GM23248 (cell line): Measurements from ENCODE around the gene PABPC1L2B. TPM values are rescaled to one million over a fixed set of nuclear protein-coding genes. Genes with fewer than 3 reads are reported as not detected.
"Not testable (repeated sequence)": the region's sequence is repeated elsewhere in the genome, so short reads cannot be mapped to it uniquely, and the experiment has no call there.

ENCODE experiments used
- DNase-seq: peaks from one replicate; pipeline ENCODE4 v3.0.0-alpha.2; 2015
- H2AFZ ChIP-seq: fragments of 200-600 bp; sonication (generic); 2 replicates; pipeline ENCODE4 v1.6.1; 2016; ENCODE audit warnings: antibody characterized with exemption
- H3F3A ChIP-seq: fragments of 200-600 bp; sonication (generic); 2 replicates; pipeline ENCODE4 v1.6.1; 2016; ENCODE audit warnings: mild to moderate bottlenecking, antibody characterized with exemption, mixed run types; ENCODE audit not compliant: insufficient read depth
- H3K27ac ChIP-seq: fragments of 200-600 bp; sonication (generic); 2 replicates; pipeline ENCODE4 v1.5.1; 2016; ENCODE audit warnings: mild to moderate bottlenecking
- H3K27me3 ChIP-seq: fragments of 200-600 bp; sonication (generic); replicated peaks from 2 replicates; pipeline ENCODE4 v1.6.1; 2016; ENCODE audit warnings: mild to moderate bottlenecking; ENCODE audit not compliant: insufficient read depth
- H3K36me3 ChIP-seq: fragments of 200-600 bp; sonication (generic); 2 replicates; pipeline ENCODE4 v1.6.1; 2016; ENCODE audit warnings: low read depth, mild to moderate bottlenecking
- H3K4me1 ChIP-seq: fragments of 200-600 bp; sonication (generic); 2 replicates; pipeline ENCODE4 v1.6.1; 2016; ENCODE audit warnings: mild to moderate bottlenecking; ENCODE audit not compliant: insufficient read depth
- H3K4me2 ChIP-seq: fragments of 200-600 bp; sonication (generic); one replicate; pipeline ENCODE4 v1.6.1; 2016; ENCODE audit warnings: mild to moderate bottlenecking; ENCODE audit not compliant: unreplicated experiment
- H3K4me3 ChIP-seq: fragments of 200-600 bp; sonication (generic); 2 replicates; pipeline ENCODE4 v1.5.1; 2016; ENCODE audit warnings: mild to moderate bottlenecking
- H3K79me2 ChIP-seq: fragments of 200-600 bp; sonication (generic); 2 replicates; pipeline ENCODE4 v1.6.1; 2016; ENCODE audit warnings: mild to moderate bottlenecking; ENCODE audit not compliant: insufficient read depth
- H3K9ac ChIP-seq: fragments of 200-600 bp; sonication (generic); 2 replicates; pipeline ENCODE4 v1.6.1; 2016; ENCODE audit warnings: mild to moderate bottlenecking
- H3K9me2 ChIP-seq: fragments of 200-600 bp; sonication (generic); 2 replicates; pipeline ENCODE4 v1.6.1; 2016; ENCODE audit warnings: mixed run types, mild to moderate bottlenecking, moderate library complexity; ENCODE audit not compliant: insufficient read depth
- H3K9me3 ChIP-seq: fragments of 200-600 bp; sonication (generic); one replicate; pipeline ENCODE4 v1.6.1; 2017; ENCODE audit warnings: low read depth
- H4K20me1 ChIP-seq: fragments of 200-600 bp; sonication (generic); 2 replicates; pipeline ENCODE4 v1.6.0; 2016; ENCODE audit not compliant: insufficient read depth
- WGBS, 2 experiments: methylation state at CpG; one replicate each; pipeline ENCODE4 v1.1.6; 2015 to 2017; ENCODE audit warnings: low lambda C conversion rate in 2 of 2, low coverage in 1 of 2; ENCODE audit errors: missing lambda C conversion rate in 2 of 2; 5-methylcytosine and 5-hydroxymethylcytosine counted together
- in situ Hi-C: fragments of 300-500 bp; cut with MboI; formaldehyde crosslinking; loops from 2 replicates; pipeline ENCODE4 v1.15.0; 2020
- polyA plus RNA-seq: library from polyadenylated mRNA; unstranded; fragments of >200 nt; fragmentation: Nextera tagmentation; extraction: Ambion mirVana; gene quantifications from 2 replicates; pipeline ENCODE4 v1.2.1, GENCODE V29; 2016
- total RNA-seq: library from RNA; depleted of rRNA; stranded (reverse); fragments of >200 nt; shearing (Covaris generic); gene quantifications from 2 replicates; pipeline ENCODE4 v1.2.3, GENCODE V29; 2014; rRNA removed

The PABPC1L2B gene
- total RNA-seq = not detected in 2 replicates
- not detected in 2 replicates for polyA plus RNA-seq

- H4K20me1 ChIP-seq, H3K9me3 ChIP-seq, H2AFZ ChIP-seq, in situ Hi-C loops, H3K4me2 ChIP-seq, H3K4me3 ChIP-seq, H3K36me3 ChIP-seq, H3K9me2 ChIP-seq, H3K27ac ChIP-seq, H3K4me1 ChIP-seq, H3F3A ChIP-seq, H3K9ac ChIP-seq, H3K27me3 ChIP-seq, DNase-seq, H3K79me2 ChIP-seq: not testable (repeated sequence)
- WGBS, 2 experiments = no CpG with 5 or more reads among the region's 44 CpGs
Observed at GRCh38 chrX:73002733-73003132, at the start of gene PABPC1L2B. TSS of gene PABPC1L2B (plus strand) at chrX:73002939. CDS start at chrX:73003643, 704 bp downstream.

GRCh38 chrX:72959971-72960370 is 42.8 kb upstream of the PABPC1L2B start:
- H3F3A ChIP-seq, H3K27ac ChIP-seq, H3K79me2 ChIP-seq, H3K9me2 ChIP-seq, H3K9ac ChIP-seq, H3K4me2 ChIP-seq, H3K4me3 ChIP-seq, H3K9me3 ChIP-seq, DNase-seq, H2AFZ ChIP-seq, H3K36me3 ChIP-seq, H3K27me3 ChIP-seq, in situ Hi-C loops, H3K4me1 ChIP-seq, H4K20me1 ChIP-seq: not testable (repeated sequence)
- WGBS, 2 experiments = no CpG with 5 or more reads among the region's 9 CpGs

DNA sequence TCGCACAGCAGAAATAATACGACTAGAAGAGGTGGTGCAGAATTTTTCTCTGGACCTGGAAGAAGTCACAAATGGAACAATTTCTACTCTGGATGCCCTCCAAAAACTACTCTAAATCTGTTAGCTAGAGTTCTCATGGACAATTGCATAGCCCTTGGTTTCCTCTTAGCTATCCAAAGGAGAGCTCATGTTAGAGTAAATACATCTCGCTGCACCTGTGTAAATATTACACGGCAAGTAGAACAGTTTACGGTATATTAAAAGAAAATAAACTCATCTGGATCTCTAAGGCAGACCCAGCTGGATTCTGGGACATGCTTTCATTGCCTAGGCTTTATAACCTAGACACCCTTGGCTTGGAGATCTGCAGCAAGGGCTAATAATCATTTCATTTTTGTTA is 30.9 kb upstream of the PABPC1L2B start:
- H3K9me2 ChIP-seq, H3K4me2 ChIP-seq, H3K4me1 ChIP-seq, H3K27me3 ChIP-seq, H4K20me1 ChIP-seq, in situ Hi-C loops, H3K9me3 ChIP-seq, H3K4me3 ChIP-seq, H3K9ac ChIP-seq, H3K36me3 ChIP-seq, H3F3A ChIP-seq, H3K27ac ChIP-seq, DNase-seq, H2AFZ ChIP-seq, H3K79me2 ChIP-seq: not testable (repeated sequence)
- no CpG with 5 or more reads among the region's 5 CpGs for WGBS, 2 experiments

DNA sequence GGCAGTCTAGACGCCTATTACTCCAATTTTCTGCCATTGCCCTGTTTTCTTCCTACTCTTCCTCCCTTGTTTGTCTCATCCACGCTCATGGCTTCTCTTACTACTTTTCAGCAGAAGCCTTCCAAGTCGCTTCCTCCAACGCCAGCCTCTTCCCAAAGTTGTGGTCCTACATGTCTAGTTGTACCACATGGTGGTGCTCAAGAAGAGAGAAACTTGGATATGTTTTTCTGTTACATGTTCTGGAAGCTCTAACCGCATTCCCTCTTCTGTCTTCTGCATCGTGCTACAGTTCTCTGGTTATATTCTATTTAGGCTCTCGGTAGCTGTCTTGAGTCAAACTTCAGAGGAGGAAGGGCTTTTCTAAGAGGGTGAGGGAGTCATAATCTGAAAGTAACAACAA is 27.9 kb upstream of the PABPC1L2B start:
- H3K27ac ChIP-seq, H3K27me3 ChIP-seq, H3K4me3 ChIP-seq, H3K4me2 ChIP-seq, H3K4me1 ChIP-seq, DNase-seq, H3K9me3 ChIP-seq, in situ Hi-C loops, H3K9me2 ChIP-seq, H3K79me2 ChIP-seq, H3K9ac ChIP-seq, H2AFZ ChIP-seq, H3F3A ChIP-seq, H4K20me1 ChIP-seq, H3K36me3 ChIP-seq: not testable (repeated sequence)
- no CpG with 5 or more reads among the region's 7 CpGs for WGBS, 2 experiments

GRCh38 chrX:72980894-72981469 is 21.8 kb upstream of the PABPC1L2B start:
- in situ Hi-C loops, H3K9me3 ChIP-seq: not testable (repeated sequence)
- 4 to 6% methylated on average over 3 to 5 of the region's 5 CpGs for WGBS, 2 experiments

GRCh38 chrX:73004032-73004431 is 1.3 kb downstream of the PABPC1L2B start:
- in situ Hi-C loops, H3K9me3 ChIP-seq: not testable (repeated sequence)

More at GRCh38 chrX:72980894-72981469, 21.8 kb upstream of the PABPC1L2B start:
- not testable (repeated sequence) for H3K9ac ChIP-seq, DNase-seq, H3K4me3 ChIP-seq, H3K4me2 ChIP-seq, H3K4me1 ChIP-seq, H3K79me2 ChIP-seq, H3K36me3 ChIP-seq, H3K27ac ChIP-seq, H3K9me2 ChIP-seq, H3F3A ChIP-seq, H3K27me3 ChIP-seq, H2AFZ ChIP-seq, H4K20me1 ChIP-seq

More at GRCh38 chrX:73004032-73004431, 1.3 kb downstream of the PABPC1L2B start:
- not testable (repeated sequence) for H3K27me3 ChIP-seq, H3K4me3 ChIP-seq, H3K4me1 ChIP-seq, H3K27ac ChIP-seq, H2AFZ ChIP-seq, H3F3A ChIP-seq, H3K36me3 ChIP-seq, H3K9ac ChIP-seq, H3K79me2 ChIP-seq, H3K9me2 ChIP-seq, H4K20me1 ChIP-seq, H3K4me2 ChIP-seq, DNase-seq
- no CpG with 5 or more reads among the region's 19 CpGs for WGBS, 2 experiments
